Stimulated activated CD8-positive, alpha-beta memory T cell treated with anti-CD3 and anti-CD28 coated beads, Interleukin-15, amount 100 ng/mL, for 4 hours (primary cell): ENCODE measurements around the gene SP140L.
"Not testable (repeated sequence)": the region's sequence is repeated elsewhere in the genome, so short reads cannot be mapped to it uniquely, and the experiment has no call there.

Experiments used
- DNase-seq, 2 donors: peaks; one replicate each; pipeline ENCODE4 v3.0.0-alpha.2; 2020; ENCODE audit warnings: low read depth in 2 of 2

Gene SP140L

GRCh38 chr2:230323385-230324106, 3.4 kb upstream of the SP140L start:
- DNase-seq = no peak

- no peak for DNase-seq
Measured at GRCh38 chr2:230324503-230324902, 2.5 kb upstream of the SP140L start.

GRCh38 chr2:230325316-230326243, 1.4 kb upstream of the SP140L start:
- DNase-seq = no peak

- DNase-seq = no peak
Measured at GRCh38 chr2:230327418-230328154, 593 bp downstream of the SP140L start.

GRCh38 chr2:230328155-230328458, 1.1 kb downstream of the SP140L start:
- no peak for DNase-seq

- DNase-seq = no peak
Measured at GRCh38 chr2:230329946-230330605, 3.1 kb downstream of the SP140L start.

- no peak for DNase-seq
Measured at GRCh38 chr2:230330725-230331124, 3.7 kb downstream of the SP140L start.

- DNase-seq = no peak
Measured at GRCh38 chr2:230335461-230335863, 8.5 kb downstream of the SP140L start.

GRCh38 chr2:230335864-230336506, 9.0 kb downstream of the SP140L start:
- no peak for DNase-seq

- not testable (repeated sequence) for DNase-seq
Measured at GRCh38 chr2:230341936-230342528, 15.0 kb downstream of the SP140L start.

- DNase-seq = not testable (repeated sequence)
Measured at GRCh38 chr2:230343041-230343624, 16.1 kb downstream of the SP140L start.

- DNase-seq = no peak
Measured at GRCh38 chr2:230343747-230344146, 16.8 kb downstream of the SP140L start.

- DNase-seq = no peak
Measured at GRCh38 chr2:230346465-230346864, 19.5 kb downstream of the SP140L start.

GRCh38 chr2:230346921-230347533, 20.0 kb downstream of the SP140L start:
- no peak for DNase-seq

GRCh38 chr2:230347659-230348305, 20.8 kb downstream of the SP140L start:
- DNase-seq = no peak

GRCh38 chr2:230348787-230349186, 21.8 kb downstream of the SP140L start:
- no peak for DNase-seq

GRCh38 chr2:230356084-230356483, 29.1 kb downstream of the SP140L start:
- DNase-seq = no peak

GRCh38 chr2:230358305-230358704, 31.3 kb downstream of the SP140L start:
- DNase-seq = no peak

GRCh38 chr2:230360028-230360427, 33.0 kb downstream of the SP140L start:
- DNase-seq = no peak
